Mesendoderm (in vitro differentiated cells): Measurements from ENCODE around the gene ZC2HC1C.

Source experiments
- DNase-seq: peaks from one replicate; pipeline ENCODE4 v3.0.0; 2013
- H2AK5ac ChIP-seq: 2 replicates; pipeline ENCODE4 v1.6.1; 2013; ENCODE audit warnings: low read length, inconsistent platforms
- H2BK120ac ChIP-seq: 2 replicates; pipeline ENCODE4 v1.6.1; 2013; ENCODE audit warnings: low read depth, mild to moderate bottlenecking, low read length, moderate library complexity, mixed read lengths
- H2BK15ac ChIP-seq: replicated peaks from 2 replicates; pipeline ENCODE4 v1.6.1; 2013; ENCODE audit warnings: low read depth, mild to moderate bottlenecking, moderate library complexity
- H2BK5ac ChIP-seq: 2 replicates; pipeline ENCODE4 v1.6.1; 2013; ENCODE audit warnings: low read length, inconsistent platforms
- H3K18ac ChIP-seq: 2 replicates; pipeline ENCODE4 v1.6.1; 2013; ENCODE audit warnings: mild to moderate bottlenecking, low read length, mixed read lengths
- H3K23ac ChIP-seq: one replicate; pipeline ENCODE4 v1.6.1; 2013; ENCODE audit warnings: low read length
- H3K27ac ChIP-seq: 2 replicates; pipeline ENCODE4 v1.5.1; 2013; ENCODE audit warnings: low read depth, mild to moderate bottlenecking, inconsistent platforms, low read length, moderate library complexity
- H3K27me3 ChIP-seq: 2 replicates; pipeline ENCODE4 v1.6.1; 2013; ENCODE audit warnings: low read length, control low read depth, mild to moderate bottlenecking, inconsistent platforms; ENCODE audit not compliant: insufficient read depth, poor library complexity
- H3K36me3 ChIP-seq: 2 replicates; pipeline ENCODE4 v1.6.1; 2013; ENCODE audit warnings: low read length, inconsistent platforms; ENCODE audit not compliant: control insufficient read depth, insufficient read depth
- H3K4ac ChIP-seq: one replicate; pipeline ENCODE4 v1.6.1; 2013; ENCODE audit warnings: low read depth, mild to moderate bottlenecking, low read length, moderate library complexity
- H3K4me1 ChIP-seq: 2 replicates; pipeline ENCODE4 v1.6.1; 2013; ENCODE audit warnings: low read depth, low read length, inconsistent platforms; ENCODE audit not compliant: control insufficient read depth
- H3K4me2 ChIP-seq: 2 replicates; pipeline ENCODE4 v1.6.1; 2013; ENCODE audit warnings: low read length
- H3K4me3 ChIP-seq: 2 replicates; pipeline ENCODE4 v1.5.1; 2013; ENCODE audit warnings: mild to moderate bottlenecking, low read length
- H3K56ac ChIP-seq: one replicate; pipeline ENCODE4 v1.6.1; 2013; ENCODE audit warnings: low read length
- H3K79me1 ChIP-seq: 2 replicates; pipeline ENCODE4 v1.6.1; 2013; ENCODE audit warnings: low read length, inconsistent platforms
- H3K79me2 ChIP-seq: 2 replicates; pipeline ENCODE4 v1.6.1; 2013; ENCODE audit warnings: mild to moderate bottlenecking, low read length; ENCODE audit not compliant: control insufficient read depth, insufficient read depth
- H3K9ac ChIP-seq: 2 replicates; pipeline ENCODE4 v1.6.1; 2013; ENCODE audit warnings: low read length, inconsistent platforms
- H4K5ac ChIP-seq: one replicate; pipeline ENCODE4 v1.6.1; 2013; ENCODE audit warnings: low read length
- H4K8ac ChIP-seq: one replicate; pipeline ENCODE4 v1.6.1; 2013; ENCODE audit warnings: low read depth, mild to moderate bottlenecking, control low read depth, low read length, moderate library complexity
- WGBS: extraction: QIAGEN DNeasy Blood & Tissue Kit; methylation state at CpG from one replicate; pipeline ENCODE4 v1.1.7; 2013; ENCODE audit warnings: low lambda C conversion rate, missing lambda C conversion rate; ENCODE audit not compliant: insufficient coverage; ENCODE audit errors: extremely low coverage; 5-methylcytosine and 5-hydroxymethylcytosine counted together

Gene ZC2HC1C

DNA sequence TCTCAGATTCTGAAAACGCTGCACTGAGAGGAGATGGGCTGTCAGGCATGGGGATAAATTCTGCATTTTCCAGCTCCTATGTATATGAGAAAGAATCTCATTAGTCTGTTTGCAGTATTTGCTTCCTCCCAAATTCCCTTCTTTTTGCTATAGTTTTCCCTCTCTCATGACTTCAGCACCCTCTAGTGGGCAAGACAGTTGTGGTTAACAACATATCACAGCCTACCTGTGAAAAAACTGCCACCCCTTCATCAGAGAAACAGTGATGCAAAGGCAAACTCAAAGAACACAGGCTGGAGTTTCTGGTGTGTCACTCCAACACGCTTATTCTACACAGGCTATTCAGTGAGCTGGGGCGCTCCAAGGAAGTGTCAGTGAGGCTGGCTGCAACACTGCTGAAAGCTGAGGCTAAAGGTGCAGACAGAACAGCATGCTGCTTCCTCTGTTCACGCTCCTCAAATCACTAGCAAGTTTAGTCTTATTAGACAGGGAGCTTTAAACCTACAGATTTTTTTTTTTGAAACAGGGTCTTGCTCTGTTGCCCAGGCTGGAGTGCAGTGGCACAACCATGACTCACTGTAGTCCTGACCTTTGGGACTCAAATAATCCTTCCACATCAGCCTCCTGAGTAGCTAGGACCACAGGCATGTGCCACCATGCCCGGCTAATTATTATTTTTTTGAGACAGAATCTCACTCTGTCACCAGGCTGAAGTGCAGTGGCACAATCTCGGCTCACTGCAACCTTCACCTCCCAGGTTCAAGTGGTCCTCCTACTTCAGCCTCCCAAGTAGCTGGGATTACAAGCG, 19.3 kb downstream of the ZC2HC1C start:
- H3K23ac ChIP-seq = no peak overlapping the region
- no peaks in the 10 kb centered on the region for H3K4me1 ChIP-seq
- H3K4me2 ChIP-seq = no peak overlapping the region
- DNase-seq = peak; percentile 73
- H3K27ac ChIP-seq = no peak overlapping the region
- no peak overlapping the region for H2AK5ac ChIP-seq
- no peaks in the 10 kb centered on the region for H3K36me3 ChIP-seq
- H2BK120ac ChIP-seq = no peak overlapping the region
- no peaks in the 10 kb centered on the region for H3K79me1 ChIP-seq
- no peak overlapping the region for H3K9ac ChIP-seq
- WGBS = no CpG with 5 or more reads among the region's 7 CpGs
- no peak overlapping the region for H3K4ac ChIP-seq
- H3K27me3 ChIP-seq = no peaks in the 10 kb centered on the region
- no peak overlapping the region for H3K4me3 ChIP-seq
- H4K5ac ChIP-seq = no peak overlapping the region
- no peaks in the 10 kb centered on the region for H3K79me2 ChIP-seq
- no peak overlapping the region for H2BK5ac ChIP-seq
- no peak overlapping the region for H3K18ac ChIP-seq
- no peak overlapping the region for H3K56ac ChIP-seq
- H2BK15ac ChIP-seq = no peak overlapping the region
- H4K8ac ChIP-seq = no peak overlapping the region

DNA sequence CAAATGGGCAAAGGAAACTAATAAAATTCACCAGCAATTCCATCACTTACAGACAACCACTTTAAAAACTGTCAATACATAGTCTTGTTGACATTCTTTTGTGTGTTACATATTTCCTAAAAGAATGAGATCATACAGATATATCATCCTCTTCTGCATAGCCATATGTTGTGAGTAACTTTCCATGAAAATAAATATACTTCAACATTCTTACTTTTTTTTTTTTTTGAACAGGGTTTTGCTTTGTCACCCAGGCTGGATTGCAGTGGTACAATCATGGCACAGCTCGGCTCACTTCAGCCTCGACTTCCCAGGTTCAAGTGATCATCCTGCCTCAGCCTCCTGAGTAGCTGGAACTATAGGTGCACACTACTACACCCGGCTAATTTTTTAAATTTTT, 20.9 kb downstream of the ZC2HC1C start:
- no peak for DNase-seq
- no peaks in the 10 kb centered on the region for H3K79me1 ChIP-seq
- no peaks in the 10 kb centered on the region for H3K27me3 ChIP-seq
- no peak overlapping the region for H2BK120ac ChIP-seq
- H3K36me3 ChIP-seq = no peaks in the 10 kb centered on the region
- H3K9ac ChIP-seq = no peak overlapping the region
- no peaks in the 10 kb centered on the region for H3K79me2 ChIP-seq
- H2BK5ac ChIP-seq = no peak overlapping the region
- no peak overlapping the region for H3K4ac ChIP-seq
- H3K27ac ChIP-seq = no peak overlapping the region
- no peak overlapping the region for H2AK5ac ChIP-seq
- WGBS = no CpG with 5 or more reads among the region's 3 CpGs
- H3K4me1 ChIP-seq = no peaks in the 10 kb centered on the region
- H4K8ac ChIP-seq = no peak overlapping the region
- no peak overlapping the region for H3K18ac ChIP-seq
- H3K23ac ChIP-seq = no peak overlapping the region
- no peak overlapping the region for H3K56ac ChIP-seq
- H2BK15ac ChIP-seq = no peak overlapping the region
- H4K5ac ChIP-seq = no peak overlapping the region
- H3K4me2 ChIP-seq = no peak overlapping the region
- H3K4me3 ChIP-seq = no peak overlapping the region

DNA sequence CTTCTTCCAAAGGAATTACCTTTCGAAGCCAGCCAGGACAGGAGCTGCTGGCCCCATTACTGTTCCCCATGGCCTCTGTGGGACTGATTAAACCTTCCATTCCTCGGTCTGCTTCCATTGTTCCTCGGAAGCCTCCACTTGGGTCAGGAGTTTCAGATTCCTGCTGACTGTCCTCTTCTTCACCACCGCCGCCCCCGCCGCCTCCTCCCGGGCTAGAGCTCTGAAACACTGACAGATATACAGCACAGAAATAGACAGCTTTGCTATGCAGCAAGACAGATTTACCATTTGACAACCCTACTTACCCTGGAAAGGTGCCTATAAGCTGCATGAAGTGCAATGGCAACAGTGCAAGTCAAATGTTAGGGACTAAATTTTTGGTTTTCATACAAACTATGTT, 21.8 kb downstream of the ZC2HC1C start:
- no peak overlapping the region for H2BK120ac ChIP-seq
- H2AK5ac ChIP-seq = no peak overlapping the region
- no peaks in the 10 kb centered on the region for H3K27me3 ChIP-seq
- WGBS = no CpG with 5 or more reads among the region's 8 CpGs
- H3K4ac ChIP-seq = no peak overlapping the region
- no peak overlapping the region for H3K4me2 ChIP-seq
- no peak overlapping the region for H3K18ac ChIP-seq
- no peak overlapping the region for H4K5ac ChIP-seq
- no peak overlapping the region for H3K9ac ChIP-seq
- no peaks in the 10 kb centered on the region for H3K79me1 ChIP-seq
- H2BK5ac ChIP-seq = no peak overlapping the region
- H3K36me3 ChIP-seq = no peaks in the 10 kb centered on the region
- H3K4me1 ChIP-seq = no peaks in the 10 kb centered on the region
- no peak overlapping the region for H4K8ac ChIP-seq
- no peak overlapping the region for H2BK15ac ChIP-seq
- no peak overlapping the region for H3K56ac ChIP-seq
- H3K4me3 ChIP-seq = no peak overlapping the region
- no peaks in the 10 kb centered on the region for H3K79me2 ChIP-seq
- H3K27ac ChIP-seq = no peak overlapping the region
- no peak for DNase-seq
- no peak overlapping the region for H3K23ac ChIP-seq

DNA sequence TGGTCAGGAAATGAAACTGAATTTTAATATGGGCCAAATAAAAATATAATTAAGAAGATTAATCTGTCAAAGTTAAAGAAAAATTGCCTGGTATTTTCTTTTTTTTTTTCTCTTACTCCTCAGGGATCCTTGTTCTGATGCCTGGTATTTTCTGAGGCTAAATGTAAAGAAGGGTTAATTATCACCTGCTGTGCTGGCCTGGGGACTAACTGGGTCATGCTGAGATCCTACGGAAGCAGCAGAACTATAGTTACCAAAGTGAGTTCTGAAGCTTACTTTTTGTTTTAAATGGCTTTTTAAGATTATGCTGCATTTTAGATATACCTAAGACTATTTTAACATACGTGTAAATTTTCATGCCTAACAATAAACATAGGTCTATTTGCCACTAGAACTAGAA, 23.3 kb downstream of the ZC2HC1C start:
- H3K4me3 ChIP-seq = no peak overlapping the region
- H3K18ac ChIP-seq = no peak overlapping the region
- H2BK120ac ChIP-seq = no peak overlapping the region
- H2BK15ac ChIP-seq = no peak overlapping the region
- H3K4me1 ChIP-seq = no peaks in the 10 kb centered on the region
- H3K27ac ChIP-seq = no peak overlapping the region
- H2BK5ac ChIP-seq = no peak overlapping the region
- no peaks in the 10 kb centered on the region for H3K27me3 ChIP-seq
- no peak overlapping the region for H3K23ac ChIP-seq
- no peak overlapping the region for H3K9ac ChIP-seq
- H3K56ac ChIP-seq = no peak overlapping the region
- H2AK5ac ChIP-seq = no peak overlapping the region
- no peak overlapping the region for H3K4ac ChIP-seq
- H4K5ac ChIP-seq = no peak overlapping the region
- H3K4me2 ChIP-seq = no peak overlapping the region
- no peaks in the 10 kb centered on the region for H3K36me3 ChIP-seq
- no peak overlapping the region for H4K8ac ChIP-seq
- H3K79me1 ChIP-seq = no peaks in the 10 kb centered on the region
- DNase-seq = peak; percentile 37
- WGBS = no CpG with 5 or more reads among the region's 2 CpGs
- no peaks in the 10 kb centered on the region for H3K79me2 ChIP-seq

DNA sequence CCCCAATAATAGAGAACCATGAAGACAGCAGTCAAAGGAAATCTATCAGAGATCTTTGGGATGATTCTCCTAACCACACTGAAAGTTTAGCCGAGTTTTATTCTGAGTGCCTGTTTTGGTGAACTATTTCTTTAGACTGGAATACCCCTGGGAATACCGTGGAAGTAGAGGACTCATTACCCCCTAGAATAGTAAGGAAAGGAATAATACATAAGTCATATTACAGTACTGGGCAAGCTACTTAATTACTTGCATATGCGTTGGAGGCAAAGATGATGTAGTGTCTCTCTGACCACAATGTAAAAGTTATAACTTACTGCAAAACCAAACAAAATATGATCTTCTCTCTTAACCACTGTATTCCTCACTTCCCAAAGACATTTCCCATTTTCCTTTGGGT, 25.5 kb downstream of the ZC2HC1C start:
- Histone ChIP-seq H2AK5ac (no peak overlapping the region), H3K36me3 (no peaks in the 10 kb centered on the region), H3K4me1 (no peaks in the 10 kb centered on the region), H3K27ac (no peak overlapping the region), H2BK5ac (no peak overlapping the region), H3K9ac (no peak overlapping the region), H3K79me1 (no peaks in the 10 kb centered on the region), H3K79me2 (no peaks in the 10 kb centered on the region), H3K4me3 (no peak overlapping the region), H4K5ac (no peak overlapping the region), H3K18ac (no peak overlapping the region), H3K56ac (no peak overlapping the region), H4K8ac (no peak overlapping the region), H2BK120ac (no peak overlapping the region), H2BK15ac (no peak overlapping the region), H3K23ac (no peak overlapping the region), H3K27me3 (no peaks in the 10 kb centered on the region), H3K4me2 (no peak overlapping the region), H3K4ac (no peak overlapping the region)
- no CpG with 5 or more reads among the region's 3 CpGs for WGBS
- DNase-seq = no peak

DNA sequence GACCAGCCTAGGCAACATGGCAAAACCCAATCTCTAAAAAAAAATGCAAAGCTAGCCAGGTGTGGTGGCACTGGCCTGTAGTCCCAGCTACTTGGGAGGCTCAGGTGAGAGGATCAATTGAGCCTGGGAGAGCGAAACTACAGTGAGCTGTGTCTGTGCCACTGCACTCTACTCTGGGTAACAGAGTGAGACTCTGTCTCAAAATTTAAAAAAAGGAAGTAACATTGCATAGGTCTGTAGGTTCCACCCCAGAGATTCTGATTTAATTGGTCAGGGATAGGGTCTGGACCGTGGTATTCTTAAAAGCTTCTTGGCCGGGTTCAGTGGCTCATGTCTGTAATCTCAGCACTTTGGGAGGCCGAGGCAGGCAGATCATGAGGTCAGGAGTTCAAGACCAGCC, 26.2 kb downstream of the ZC2HC1C start:
- no peak overlapping the region for H3K27ac ChIP-seq
- no peak overlapping the region for H3K4me3 ChIP-seq
- H2AK5ac ChIP-seq = no peak overlapping the region
- no peak overlapping the region for H4K5ac ChIP-seq
- H2BK120ac ChIP-seq = no peak overlapping the region
- no peaks in the 10 kb centered on the region for H3K79me2 ChIP-seq
- DNase-seq = no peak
- no peak overlapping the region for H3K4me2 ChIP-seq
- no peak overlapping the region for H4K8ac ChIP-seq
- no peak overlapping the region for H3K4ac ChIP-seq
- no peak overlapping the region for H3K23ac ChIP-seq
- no peaks in the 10 kb centered on the region for H3K4me1 ChIP-seq
- WGBS = no CpG with 5 or more reads among the region's 4 CpGs
- no peaks in the 10 kb centered on the region for H3K27me3 ChIP-seq
- H3K36me3 ChIP-seq = no peaks in the 10 kb centered on the region
- no peak overlapping the region for H2BK5ac ChIP-seq
- no peak overlapping the region for H3K56ac ChIP-seq
- H3K79me1 ChIP-seq = no peaks in the 10 kb centered on the region
- H2BK15ac ChIP-seq = no peak overlapping the region
- H3K18ac ChIP-seq = no peak overlapping the region
- H3K9ac ChIP-seq = no peak overlapping the region
